Trophoblast cell (in vitro differentiated cells and primary cell): ENCODE data around the gene XXYLT1.

ENCODE experiments used
- DNase-seq, 2 donors: peaks; one replicate each; pipeline ENCODE4 v3.0.0-alpha.2; 2016
- H2AFZ ChIP-seq: 2 replicates; pipeline ENCODE4 v1.6.1; 2013; ENCODE audit warnings: low read length, moderate library complexity, mild to moderate bottlenecking; ENCODE audit not compliant: insufficient read depth, poor library complexity
- H2AK5ac ChIP-seq: 2 replicates; pipeline ENCODE4 v1.6.1; 2013; ENCODE audit warnings: mild to moderate bottlenecking, low read length
- H2BK120ac ChIP-seq: 2 replicates; pipeline ENCODE4 v1.6.1; 2013; ENCODE audit warnings: low read length, mild to moderate bottlenecking, moderate library complexity; ENCODE audit not compliant: insufficient read depth, poor library complexity
- H2BK12ac ChIP-seq: 2 replicates; pipeline ENCODE4 v1.6.1; 2013; ENCODE audit warnings: mild to moderate bottlenecking, low read length, moderate library complexity
- H2BK5ac ChIP-seq: 2 replicates; pipeline ENCODE4 v1.6.1; 2013; ENCODE audit warnings: low read length, low read depth, moderate library complexity, mild to moderate bottlenecking; ENCODE audit not compliant: poor library complexity
- H3K14ac ChIP-seq: 2 replicates; pipeline ENCODE4 v1.6.1; 2013; ENCODE audit warnings: mild to moderate bottlenecking, low read length
- H3K18ac ChIP-seq: 2 replicates; pipeline ENCODE4 v1.6.1; 2013; ENCODE audit warnings: mild to moderate bottlenecking, low read length
- H3K23ac ChIP-seq: 2 replicates; pipeline ENCODE4 v1.6.1; 2013; ENCODE audit warnings: low read length
- H3K27ac ChIP-seq: 2 replicates; pipeline ENCODE4 v1.5.1; 2013; ENCODE audit warnings: low read depth, mild to moderate bottlenecking, inconsistent platforms, low read length, moderate library complexity
- H3K27me3 ChIP-seq: 2 replicates; pipeline ENCODE4 v1.6.1; 2013; ENCODE audit warnings: inconsistent platforms, mild to moderate bottlenecking, low read length, moderate library complexity; ENCODE audit not compliant: insufficient read depth
- H3K36me3 ChIP-seq, 2 experiments: 1 replicate in 1 of 2; 2 replicates in 1 of 2; pipeline ENCODE4 v1.6.1; 2013; ENCODE audit warnings: low read length in 2 of 2, mild to moderate bottlenecking in 2 of 2, moderate library complexity in 1 of 2; ENCODE audit not compliant: insufficient read depth in 2 of 2, control insufficient read depth in 1 of 2
- H3K4ac ChIP-seq: 2 replicates; pipeline ENCODE4 v1.6.1; 2013; ENCODE audit warnings: low read depth, mild to moderate bottlenecking, low read length, moderate library complexity
- H3K4me1 ChIP-seq, 2 experiments: 1 replicate in 1 of 2; 2 replicates in 1 of 2; pipeline ENCODE4 v1.6.1; 2013; ENCODE audit warnings: low read length in 2 of 2, mild to moderate bottlenecking in 2 of 2, moderate library complexity in 1 of 2; ENCODE audit not compliant: insufficient read depth in 2 of 2, control insufficient read depth in 1 of 2
- H3K4me2 ChIP-seq: 2 replicates; pipeline ENCODE4 v1.6.1; 2013; ENCODE audit warnings: inconsistent platforms, mild to moderate bottlenecking, low read length, moderate library complexity
- H3K4me3 ChIP-seq: 2 replicates; pipeline ENCODE4 v1.5.1; 2013; ENCODE audit warnings: mild to moderate bottlenecking, low read depth, low read length, inconsistent platforms
- H3K79me1 ChIP-seq: one replicate; pipeline ENCODE4 v1.6.1; 2013; ENCODE audit warnings: low read length
- H3K79me2 ChIP-seq: 2 replicates; pipeline ENCODE4 v1.6.1; 2013; ENCODE audit warnings: low read length, mild to moderate bottlenecking; ENCODE audit not compliant: control insufficient read depth, insufficient read depth, poor library complexity
- H3K9ac ChIP-seq: 2 replicates; pipeline ENCODE4 v1.6.1; 2013; ENCODE audit warnings: mild to moderate bottlenecking, low read length
- H3K9me3 ChIP-seq: 2 replicates; pipeline ENCODE4 v1.6.1; 2013; ENCODE audit warnings: low read depth, mild to moderate bottlenecking, control low read depth, inconsistent platforms, low read length; ENCODE audit not compliant: insufficient read depth
- H4K12ac ChIP-seq: 2 replicates; pipeline ENCODE4 v1.6.1; 2013; ENCODE audit warnings: low read depth, mild to moderate bottlenecking, low read length, moderate library complexity
- H4K8ac ChIP-seq: 2 replicates; pipeline ENCODE4 v1.6.1; 2013; ENCODE audit warnings: low read depth, mild to moderate bottlenecking, low read length, moderate library complexity
- H4K91ac ChIP-seq: one replicate; pipeline ENCODE4 v1.6.1; 2013; ENCODE audit warnings: low read depth, mild to moderate bottlenecking, low read length, moderate library complexity
- WGBS: extraction: QIAGEN DNeasy Blood & Tissue Kit; methylation state at CpG from one replicate; pipeline ENCODE4 v1.1.7; 2013; ENCODE audit warnings: missing lambda C conversion rate; ENCODE audit not compliant: insufficient read length, insufficient coverage; ENCODE audit errors: extremely low coverage; 5-methylcytosine and 5-hydroxymethylcytosine counted together

Gene XXYLT1

DNA sequence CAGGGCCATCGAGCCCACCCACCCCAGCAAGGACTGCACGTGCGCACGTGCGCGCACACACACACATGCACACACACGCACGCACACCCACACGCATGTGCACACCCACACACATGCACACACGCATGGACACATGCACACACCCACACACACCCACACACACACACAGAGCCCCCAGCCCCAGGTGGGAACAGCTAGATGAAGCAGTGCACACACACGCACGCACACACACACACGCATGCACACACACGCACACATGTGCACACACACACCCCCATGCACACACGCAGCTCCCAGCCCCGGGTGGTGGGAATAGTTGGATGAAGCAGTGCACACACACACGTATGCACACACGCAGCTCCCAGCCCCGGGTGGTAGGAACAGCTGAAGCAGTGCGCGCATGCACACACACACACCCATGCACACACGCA lies 158.6 kb downstream of the XXYLT1 start:
- no peak for DNase-seq
- Histone ChIP-seq H2BK120ac (no peak overlapping the region), H2AK5ac (no peak overlapping the region), H3K79me2 (no peaks in the 10 kb centered on the region), H3K23ac (no peak overlapping the region), H4K91ac (no peak overlapping the region), H3K36me3 (no peaks in the 10 kb centered on the region), H3K9ac (no peak overlapping the region), H2BK12ac (no peak overlapping the region), H3K79me1 (peaks cover 6% of the 10 kb centered on the region), H2AFZ (no peak overlapping the region), H3K27me3 (no peaks in the 10 kb centered on the region), H3K9me3 (peaks cover 13% of the 10 kb centered on the region), H3K4ac (no peak overlapping the region), H3K4me1 (peaks cover 8 to 11% of the 10 kb centered on the region in 2 experiments), H4K8ac (no peak overlapping the region), H3K4me3 (peak overlapping the region; percentile 10), H3K4me2 (no peak overlapping the region), H3K27ac (no peak overlapping the region), H3K18ac (no peak overlapping the region), H3K14ac (no peak overlapping the region), H4K12ac (no peak overlapping the region), H2BK5ac (no peak overlapping the region)
- WGBS, result no CpG with 5 or more reads among the region's 22 CpGs

DNA sequence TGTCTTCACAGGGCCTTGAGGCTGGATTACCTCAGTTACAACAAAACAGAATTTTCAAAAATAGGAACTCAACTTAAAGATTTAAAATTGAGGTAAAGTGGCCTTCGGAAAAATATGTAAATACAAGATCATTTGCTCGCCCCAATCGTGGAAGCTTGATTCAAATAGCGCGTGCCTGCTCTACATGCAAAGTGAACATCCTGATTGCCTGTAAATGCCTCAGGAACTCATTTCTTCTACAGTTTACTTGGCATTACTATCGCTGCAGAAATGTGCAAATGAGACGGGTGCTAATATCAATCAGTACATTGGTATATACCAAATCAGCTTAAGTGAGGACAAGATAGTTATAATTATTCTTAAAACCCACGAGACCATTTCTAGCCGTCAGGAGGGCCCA lies 159.2 kb downstream of the XXYLT1 start:
- Histone ChIP-seq H3K4me3 (no peak overlapping the region), H3K4me1 (peaks cover 8 to 11% of the 10 kb centered on the region in 2 experiments), H3K4ac (no peak overlapping the region), H3K36me3 (no peaks in the 10 kb centered on the region), H3K79me2 (no peaks in the 10 kb centered on the region), H4K12ac (no peak overlapping the region), H3K9ac (no peak overlapping the region), H3K27me3 (no peaks in the 10 kb centered on the region), H3K14ac (no peak overlapping the region), H3K4me2 (no peak overlapping the region), H2BK12ac (no peak overlapping the region), H3K23ac (no peak overlapping the region), H3K79me1 (peaks cover 6% of the 10 kb centered on the region), H3K27ac (no peak overlapping the region), H2AFZ (no peak overlapping the region), H2BK120ac (no peak overlapping the region), H2BK5ac (no peak overlapping the region), H3K18ac (no peak overlapping the region), H2AK5ac (no peak overlapping the region), H4K91ac (no peak overlapping the region), H3K9me3 (peaks cover 13% of the 10 kb centered on the region), H4K8ac (no peak overlapping the region)
- no CpG with 5 or more reads among the region's 9 CpGs for WGBS
- no peak for DNase-seq

DNA sequence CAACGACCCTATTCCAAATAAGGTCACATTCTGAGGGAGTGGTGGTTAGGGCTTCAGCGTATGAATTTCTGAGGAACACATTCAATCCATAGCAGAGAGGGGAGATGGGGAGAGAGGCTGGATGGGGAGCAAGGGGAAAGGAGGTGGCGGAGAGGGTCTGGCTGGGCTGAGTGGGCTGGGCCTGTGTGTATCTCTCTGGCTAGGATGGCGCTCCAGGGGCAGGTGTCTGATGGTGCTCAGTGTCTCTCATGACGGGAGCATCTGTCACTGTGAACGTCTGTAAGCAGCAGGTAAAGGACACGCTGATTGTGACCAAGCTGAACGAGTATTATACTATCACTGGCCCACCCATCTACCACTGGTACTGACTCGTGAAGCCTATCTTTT lies 159.6 kb downstream of the XXYLT1 start:
- peak overlapping the region; percentile 40 for H3K14ac ChIP-seq
- H2BK12ac ChIP-seq, result peak overlapping the region; percentile 34
- H3K23ac ChIP-seq, result no peak overlapping the region
- no peak overlapping the region for H3K18ac ChIP-seq
- H3K27me3 ChIP-seq, result no peaks in the 10 kb centered on the region
- peaks cover 8 to 11% of the 10 kb centered on the region in 2 experiments for H3K4me1 ChIP-seq
- no peaks in the 10 kb centered on the region for H3K36me3 ChIP-seq
- H3K27ac ChIP-seq, result no peak overlapping the region
- H2BK120ac ChIP-seq, result peak overlapping the region; percentile 40
- no peak overlapping the region for H3K9ac ChIP-seq
- H4K12ac ChIP-seq, result no peak overlapping the region
- peak overlapping the region; percentile 78 for H2AK5ac ChIP-seq
- H4K91ac ChIP-seq, result peak overlapping the region; percentile 78
- H3K4me3 ChIP-seq, result no peak overlapping the region
- no peak overlapping the region for H4K8ac ChIP-seq
- no CpG with 5 or more reads among the region's 9 CpGs for WGBS
- no peaks in the 10 kb centered on the region for H3K79me2 ChIP-seq
- H2AFZ ChIP-seq, result no peak overlapping the region
- peak overlapping the region; percentile 8 for H2BK5ac ChIP-seq
- no peak overlapping the region for H3K4me2 ChIP-seq
- peaks cover 13% of the 10 kb centered on the region for H3K9me3 ChIP-seq
- no peak for DNase-seq
- H3K4ac ChIP-seq, result peak overlapping the region; percentile 31
- peaks cover 6% of the 10 kb centered on the region for H3K79me1 ChIP-seq

DNA sequence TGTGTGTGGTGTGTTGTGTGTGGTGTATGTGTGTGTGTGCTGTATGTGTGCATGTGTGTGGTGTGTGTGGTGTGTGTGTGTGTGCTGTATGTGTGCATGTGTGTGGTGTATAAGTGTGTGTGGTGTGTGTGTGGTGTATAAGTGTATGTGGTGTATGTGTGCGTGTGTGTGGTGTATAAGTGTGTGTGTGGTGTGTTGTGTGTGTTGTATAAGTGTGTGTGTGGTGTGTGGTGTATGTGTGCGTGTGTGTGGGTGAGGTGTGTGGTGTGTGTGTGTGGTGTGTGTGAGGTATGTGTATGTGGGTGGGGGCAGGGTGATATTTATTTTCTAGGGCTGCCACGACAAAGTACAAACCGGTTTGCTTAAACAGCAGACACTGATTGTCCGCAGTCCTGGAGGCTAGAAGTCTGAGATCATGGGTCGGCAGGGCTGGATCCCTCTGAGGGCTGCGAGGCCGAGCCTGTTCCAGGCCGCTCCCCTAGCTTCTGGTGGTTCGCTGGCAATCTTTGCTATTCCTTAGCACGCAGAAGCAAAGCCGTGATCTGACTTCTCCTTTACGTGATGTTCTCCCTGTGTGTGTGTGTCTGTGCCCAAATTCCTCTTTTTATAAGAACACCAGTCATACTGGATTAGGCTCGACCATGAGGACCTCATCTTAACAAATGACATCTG lies 160.2 kb downstream of the XXYLT1 start:
- no peak overlapping the region for H2BK120ac ChIP-seq
- DNase-seq, result peak in 1 of 2 donors; percentile 7
- peak overlapping the region; percentile 14 for H2AK5ac ChIP-seq
- H3K4me3 ChIP-seq, result peak overlapping the region; percentile 54
- peaks cover 8 to 13% of the 10 kb centered on the region in 2 experiments for H3K4me1 ChIP-seq
- no peaks in the 10 kb centered on the region for H3K79me2 ChIP-seq
- H2BK5ac ChIP-seq, result no peak overlapping the region
- no peaks in the 10 kb centered on the region for H3K27me3 ChIP-seq
- H2AFZ ChIP-seq, result no peak overlapping the region
- peaks cover 6% of the 10 kb centered on the region for H3K79me1 ChIP-seq
- no peak overlapping the region for H4K8ac ChIP-seq
- no peak overlapping the region for H3K27ac ChIP-seq
- H3K9ac ChIP-seq, result no peak overlapping the region
- peak overlapping the region; percentile 18 for H3K4me2 ChIP-seq
- H3K14ac ChIP-seq, result peak overlapping the region; percentile 8
- H2BK12ac ChIP-seq, result peak overlapping the region; percentile 42
- 100% methylated on average over 2 of the region's 14 CpGs for WGBS
- peak overlapping the region; percentile 78 for H4K91ac ChIP-seq
- no peak overlapping the region for H3K4ac ChIP-seq
- no peaks in the 10 kb centered on the region for H3K36me3 ChIP-seq
- H3K18ac ChIP-seq, result peak overlapping the region; percentile 21
- H3K9me3 ChIP-seq, result peaks cover 13% of the 10 kb centered on the region
- H3K23ac ChIP-seq, result peak overlapping the region; percentile 34
- H4K12ac ChIP-seq, result no peak overlapping the region
